NB4 (cell line): ENCODE data around the gene MAP3K4.
"Not testable (repeated sequence)": the region's sequence is repeated elsewhere in the genome, so short reads cannot be mapped to it uniquely, and the experiment has no call there.

Source experiments
- DNase-seq: peaks from one replicate; pipeline ENCODE4 v3.0.0; 2010; ENCODE audit warnings: low read depth
- H3K4me3 ChIP-seq: one replicate; pipeline ENCODE4 v1.5.1; 2011; ENCODE audit warnings: mild to moderate bottlenecking, low read depth, low read length, moderate library complexity
- MYC ChIP-seq: IDR thresholded peaks from 2 replicates; pipeline ENCODE4 v1.6.1; 2011; ENCODE audit warnings: low read depth, low read length
- POLR2A ChIP-seq: IDR thresholded peaks from 2 replicates; pipeline ENCODE4 v1.6.1; 2011; ENCODE audit warnings: mild to moderate bottlenecking; ENCODE audit not compliant: insufficient read length; ENCODE audit errors: extremely low read depth
- TF ChIP-seq, protein P1 (sequence below): IDR thresholded peaks from 2 replicates; pipeline ENCODE4 v1.6.1; 2011; ENCODE audit warnings: low read depth, low read length
- TF ChIP-seq, protein P2 (sequence below): IDR thresholded peaks from one replicate; pipeline ENCODE4 v1.5.1; 2012; ENCODE audit warnings: low read depth, low read length

The MAP3K4 gene

GRCh38 chr6:160978141-160978901 lies 13.2 kb upstream of the MAP3K4 start:
- TF ChIP-seq POLR2A (no peak), MYC (no peak)
- TF ChIP-seq, protein P1, sequence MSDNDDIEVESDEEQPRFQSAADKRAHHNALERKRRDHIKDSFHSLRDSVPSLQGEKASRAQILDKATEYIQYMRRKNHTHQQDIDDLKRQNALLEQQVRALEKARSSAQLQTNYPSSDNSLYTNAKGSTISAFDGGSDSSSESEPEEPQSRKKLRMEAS = no peak
- DNase-seq = no peak
- no peak overlapping the region for H3K4me3 ChIP-seq

GRCh38 chr6:160979061-160979708 lies 12.4 kb upstream of the MAP3K4 start:
- DNase-seq = no peak
- H3K4me3 ChIP-seq = no peak overlapping the region
- TF ChIP-seq, protein P2, sequence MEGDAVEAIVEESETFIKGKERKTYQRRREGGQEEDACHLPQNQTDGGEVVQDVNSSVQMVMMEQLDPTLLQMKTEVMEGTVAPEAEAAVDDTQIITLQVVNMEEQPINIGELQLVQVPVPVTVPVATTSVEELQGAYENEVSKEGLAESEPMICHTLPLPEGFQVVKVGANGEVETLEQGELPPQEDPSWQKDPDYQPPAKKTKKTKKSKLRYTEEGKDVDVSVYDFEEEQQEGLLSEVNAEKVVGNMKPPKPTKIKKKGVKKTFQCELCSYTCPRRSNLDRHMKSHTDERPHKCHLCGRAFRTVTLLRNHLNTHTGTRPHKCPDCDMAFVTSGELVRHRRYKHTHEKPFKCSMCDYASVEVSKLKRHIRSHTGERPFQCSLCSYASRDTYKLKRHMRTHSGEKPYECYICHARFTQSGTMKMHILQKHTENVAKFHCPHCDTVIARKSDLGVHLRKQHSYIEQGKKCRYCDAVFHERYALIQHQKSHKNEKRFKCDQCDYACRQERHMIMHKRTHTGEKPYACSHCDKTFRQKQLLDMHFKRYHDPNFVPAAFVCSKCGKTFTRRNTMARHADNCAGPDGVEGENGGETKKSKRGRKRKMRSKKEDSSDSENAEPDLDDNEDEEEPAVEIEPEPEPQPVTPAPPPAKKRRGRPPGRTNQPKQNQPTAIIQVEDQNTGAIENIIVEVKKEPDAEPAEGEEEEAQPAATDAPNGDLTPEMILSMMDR = no peak
- TF ChIP-seq POLR2A = no peak
- TF ChIP-seq, protein P1 = no peak
- no peak for TF ChIP-seq MYC

- not testable (repeated sequence) for H3K4me3 ChIP-seq, DNase-seq
Observed at GRCh38 chr6:160983377-160983948, 8.1 kb upstream of the MAP3K4 start.

DNA sequence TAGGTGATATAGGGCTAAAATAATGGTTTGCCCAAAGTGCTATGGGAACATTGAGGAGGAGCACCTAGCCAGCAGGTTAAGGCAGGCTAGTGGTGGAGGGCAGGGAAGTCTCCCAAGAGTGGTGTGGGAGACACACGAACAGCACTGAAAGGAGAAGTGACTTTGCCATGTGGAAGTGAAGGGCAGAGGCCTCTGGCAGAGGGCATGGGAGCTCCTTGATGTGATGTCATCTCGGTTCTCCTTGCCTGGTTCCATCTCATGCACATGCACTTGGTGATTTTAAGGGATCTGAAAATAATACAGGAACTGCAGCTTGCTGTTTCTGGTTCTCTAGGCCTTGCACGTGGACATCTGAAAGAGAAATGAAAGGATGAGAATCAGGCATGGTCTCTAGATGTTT lies 4.7 kb upstream of the MAP3K4 start:
- TF ChIP-seq, protein P1 = no peak
- TF ChIP-seq MYC (no peak), POLR2A (no peak)
- TF ChIP-seq, protein P2 = no peak
- no peak overlapping the region for H3K4me3 ChIP-seq
- DNase-seq = peak; percentile 18

DNA sequence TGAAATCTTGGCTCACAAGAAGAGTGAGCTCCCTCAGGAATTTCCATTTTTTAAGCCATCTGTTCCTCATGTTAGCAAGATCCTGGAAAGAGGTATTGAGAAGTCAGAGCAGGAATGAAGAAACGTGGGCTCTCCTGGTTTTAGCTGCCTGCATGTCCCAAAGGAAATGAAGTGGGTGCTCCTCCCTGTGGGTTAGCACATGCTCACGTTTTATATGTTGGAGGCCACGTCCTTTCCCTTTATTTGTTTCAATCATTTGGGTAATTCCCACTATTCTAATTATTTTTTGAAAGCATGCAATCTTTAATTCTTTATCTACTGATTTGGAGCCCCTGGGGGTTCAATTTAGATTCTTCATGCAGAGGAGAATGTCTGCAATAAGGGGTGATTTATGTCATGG lies 4.3 kb upstream of the MAP3K4 start:
- TF ChIP-seq, protein P2 = no peak
- TF ChIP-seq, protein P1 = no peak
- TF ChIP-seq POLR2A (no peak), MYC (no peak)
- H3K4me3 ChIP-seq = no peak overlapping the region
- DNase-seq = no peak

DNA sequence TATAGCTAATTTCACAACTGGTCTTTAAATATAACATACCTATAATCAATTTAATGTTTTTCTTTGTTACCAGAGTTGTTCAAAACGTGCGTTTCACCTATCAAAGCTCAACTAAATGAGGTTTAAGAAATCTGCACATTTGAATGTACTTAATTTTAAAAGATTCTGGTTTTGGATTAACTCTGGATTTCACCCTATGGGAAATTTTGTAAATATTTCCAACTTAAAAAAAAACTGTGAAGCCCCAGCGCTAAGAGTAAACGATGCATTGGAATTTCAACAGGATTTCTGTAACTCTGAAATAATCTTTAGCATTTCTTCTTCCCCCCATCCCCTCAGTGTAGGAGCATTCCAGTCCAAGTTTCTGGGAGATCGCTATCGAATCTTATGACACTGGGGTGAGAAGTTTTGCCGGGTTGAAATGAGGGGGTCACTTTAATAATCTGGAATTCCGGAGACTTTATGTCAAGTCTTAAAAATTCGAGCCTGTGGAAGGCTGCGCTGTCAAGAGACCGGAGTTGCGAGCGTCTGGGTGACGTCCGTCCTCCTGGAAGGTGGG lies 643 bp upstream of the MAP3K4 start:
- H3K4me3 ChIP-seq = peak overlapping the region; percentile 78
- TF ChIP-seq, protein P1 = no peak
- no peak for TF ChIP-seq MYC
- TF ChIP-seq, protein P2 = no peak
- no peak for TF ChIP-seq POLR2A
- no peak for DNase-seq
